Uterine smooth muscle cell (primary cell): ENCODE results near the gene SSBP1. TPM values are rescaled to one million over a fixed set of nuclear protein-coding genes. Genes with fewer than 3 reads are reported as not detected.

Experiments
- total RNA-seq: library from RNA; depleted of rRNA; stranded (reverse); fragments of >200 nt; gene quantifications from 2 replicates; pipeline ENCODE4 v1.2.3, GENCODE V29; 2014

The SSBP1 gene
- 127 and 211 TPM in 2 replicates for total RNA-seq

GRCh38 chr7:141737836-141738591 lies at the start of gene SSBP1:
TSS of gene SSBP1 (plus strand) at chr7:141738358. CDS start at chr7:141739167, 809 bp downstream.

DNA sequence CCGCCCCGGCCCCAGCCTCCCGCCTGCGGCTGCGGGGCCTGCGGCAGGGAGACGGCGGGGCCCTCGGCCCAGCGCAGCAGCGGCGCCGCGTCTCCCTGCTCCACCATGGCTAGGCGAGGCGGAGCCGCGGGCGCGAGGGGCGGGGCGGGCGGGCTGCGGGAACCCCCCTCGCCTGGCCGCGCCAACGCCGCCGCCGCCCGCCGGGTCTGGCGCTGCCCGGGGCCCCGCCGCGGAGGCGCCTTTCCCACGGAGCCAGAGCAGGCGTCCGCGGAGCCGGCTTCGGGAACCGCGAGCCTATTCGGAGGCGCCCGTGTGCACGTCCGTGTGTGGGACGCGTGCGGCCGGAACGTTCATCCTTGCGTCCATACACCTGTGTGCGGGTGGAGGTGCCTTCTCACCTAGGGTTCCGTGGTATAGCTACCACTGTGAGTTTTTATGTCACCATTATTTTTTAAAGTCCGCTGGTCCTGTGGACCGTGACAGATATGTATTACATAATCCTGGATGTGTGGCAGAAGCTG lies 36.1 kb upstream of the SSBP1 start, which contains the start of gene DENND11:
Gene DENND11, minus strand, starts transcription at position 120 of the 521 bp plus-strand sequence. Its CDS starts 13 bp downstream, at position 107.

DNA sequence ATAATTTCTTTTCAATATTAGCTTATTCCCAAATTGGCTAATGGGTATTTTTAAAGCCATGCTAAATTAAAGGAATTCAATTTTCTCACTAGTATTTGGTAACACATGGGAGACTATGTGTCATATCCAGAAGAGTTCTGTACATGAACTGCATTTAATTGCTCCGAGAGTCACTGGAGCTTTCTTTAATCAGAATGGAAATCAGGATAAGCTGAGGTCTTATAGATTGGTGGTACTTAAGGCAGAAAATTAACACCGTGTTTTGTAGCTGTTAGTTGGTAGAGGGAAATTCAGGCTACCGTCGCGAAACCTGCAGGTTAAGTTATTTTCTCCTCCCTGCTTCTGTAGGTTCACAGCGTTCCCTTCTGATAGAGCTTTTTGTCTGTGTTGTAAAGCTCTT lies 29.8 kb upstream of the SSBP1 start, which contains the start of gene WEE2:
Gene WEE2, plus strand, starts transcription at position 3 of the 400 bp plus-strand sequence. CDS start 406 bp downstream, outside the sequence.

DNA sequence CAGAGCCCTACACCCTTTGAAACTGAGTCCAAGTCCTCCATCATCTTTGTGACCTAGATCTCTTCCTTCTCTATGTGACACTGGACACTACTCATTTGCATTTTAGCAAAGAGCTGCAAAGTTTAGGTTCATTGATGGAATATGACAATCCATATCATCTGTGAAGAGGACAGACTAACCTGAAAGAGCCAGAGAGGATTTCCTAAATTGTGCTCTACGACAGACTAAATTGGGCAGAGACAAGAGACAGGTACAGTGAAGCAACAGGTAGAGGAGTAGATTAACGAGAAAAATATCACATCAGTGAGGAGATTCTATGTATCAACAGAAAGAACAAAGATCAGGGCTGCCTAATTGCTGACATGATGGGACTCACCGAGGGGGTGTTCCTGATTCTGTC lies 25.6 kb downstream of the SSBP1 start, which contains the start of gene TAS2R3:
Gene TAS2R3, plus strand, starts transcription at position 301 of the 400 bp plus-strand sequence. Its CDS starts 62 bp downstream, at position 363.

DNA sequence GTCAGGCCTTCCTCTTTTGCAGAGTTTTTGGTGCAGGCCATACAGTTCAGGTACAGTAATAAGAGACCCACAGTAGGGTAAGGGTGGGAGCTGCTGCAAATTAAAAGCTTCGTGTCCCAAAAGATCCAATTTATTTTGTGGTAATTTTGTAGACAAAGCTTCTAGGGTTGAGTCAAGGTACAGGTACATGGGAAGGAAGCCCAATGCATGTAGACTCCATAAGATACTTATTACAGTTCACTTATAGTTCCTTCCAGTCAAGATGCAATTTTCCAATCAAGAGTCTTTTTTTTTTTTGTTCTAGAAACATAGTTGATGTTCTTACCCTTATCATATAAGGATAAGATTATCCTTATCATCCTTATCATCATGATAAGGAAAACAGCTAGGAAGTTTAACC lies 38.2 kb downstream of the SSBP1 start, which contains the start of gene TAS2R4:
Gene TAS2R4, plus strand, starts transcription at position 301 of the 400 bp plus-strand sequence. CDS start 1,815 bp downstream, outside the sequence.

DNA sequence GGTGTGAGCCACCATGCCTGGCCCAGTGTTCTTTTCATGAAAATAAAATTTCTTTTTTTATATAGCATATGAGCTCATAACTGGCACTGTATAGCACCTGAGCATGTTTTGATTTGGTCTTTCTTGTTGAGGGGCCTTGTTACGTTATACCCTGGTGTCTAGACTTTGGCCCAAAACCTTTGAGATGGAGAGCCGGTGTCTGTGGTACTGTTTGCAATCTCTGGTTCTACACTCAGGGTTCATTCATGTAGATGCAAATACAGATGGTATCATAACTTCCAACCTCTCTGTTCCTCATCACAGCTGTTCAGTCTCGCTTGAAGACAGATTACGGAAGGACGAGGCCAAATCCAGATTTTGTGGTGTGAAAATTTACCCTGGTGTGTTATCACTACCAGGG lies 51.8 kb downstream of the SSBP1 start, which contains the start of gene TAS2R5:
Gene TAS2R5, plus strand, starts transcription at position 301 of the 400 bp plus-strand sequence. CDS start 145 bp downstream, outside the sequence.

Other genes starting within 250 kb of the SSBP1 start
- 26.7 and 32.5 TPM in 2 replicates for gene AGK, start 186.9 kb upstream of the SSBP1 start, total RNA-seq
- gene DENND11, start 36.2 kb upstream of the SSBP1 start, total RNA-seq = 7.1 and 8.4 TPM in 2 replicates
- not detected in 2 replicates for gene WEE2, start 30.0 kb upstream of the SSBP1 start, total RNA-seq
- gene TAS2R3, start 25.7 kb downstream of the SSBP1 start, total RNA-seq = 0.44 and 1.2 TPM in 2 replicates
- gene TAS2R4, start 38.3 kb downstream of the SSBP1 start, total RNA-seq = 0.55 and 1.1 TPM in 2 replicates
- 0.55 and 1.00 TPM in 2 replicates for gene TAS2R5, start 51.9 kb downstream of the SSBP1 start, total RNA-seq
- gene PRSS37, start 103.1 kb downstream of the SSBP1 start, total RNA-seq = not detected in 2 replicates
- not detected in 2 replicates for gene OR9A4, start 178.0 kb downstream of the SSBP1 start, total RNA-seq
- under 0.01 TPM in 1 of 2 replicates, not detected in the other for gene CLEC5A, start 208.6 kb downstream of the SSBP1 start, total RNA-seq
- not detected in 2 replicates for gene TAS2R38, start 235.4 kb downstream of the SSBP1 start, total RNA-seq